Mucosa of descending colon (tissue), 3 donors: ENCODE measurements around the gene WDR59. TPM values are rescaled to one million over a fixed set of nuclear protein-coding genes. Genes with fewer than 3 reads are reported as not detected.
"Not testable (repeated sequence)": the region's sequence is repeated elsewhere in the genome, so short reads cannot be mapped to it uniquely, and the experiment has no call there.

Experiments used
- ATAC-seq: fragments of 200-7000 bp; cut with Tn5 transposase; one replicate; pipeline ENCODE4 v1.9.1; 2020; ENCODE audit warnings: mild to moderate bottlenecking, moderate library complexity
- DNase-seq, 3 donors: peaks; one replicate each; pipeline ENCODE4 v3.0.0-alpha.2; 2020
- H3K36me3 ChIP-seq: fragments of 200-600 bp; one replicate; pipeline ENCODE4 v1.8.0; 2021; ENCODE audit warnings: low read depth, mild to moderate bottlenecking
- H3K4me1 ChIP-seq: fragments of 200-600 bp; one replicate; pipeline ENCODE4 v1.8.0; 2021; ENCODE audit warnings: low read depth, mild to moderate bottlenecking
- H3K4me3 ChIP-seq: fragments of 200-600 bp; one replicate; pipeline ENCODE4 v1.8.0; 2021; ENCODE audit warnings: mild to moderate bottlenecking
- H3K9me3 ChIP-seq: fragments of 200-600 bp; one replicate; pipeline ENCODE4 v1.8.0; 2021; ENCODE audit warnings: mild to moderate bottlenecking
- CTCF ChIP-seq: fragments of 200-600 bp; IDR thresholded peaks from one replicate; pipeline ENCODE4 v1.8.0; 2022; ENCODE audit warnings: antibody characterized with exemption, mild to moderate bottlenecking
- intact Hi-C, 2 donors: fragments of 100-400 bp; cut with DNase I in 1 of 2; cut with micrococcal nuclease in 1 of 2; formaldehyde crosslinking; loops; one replicate each; pipeline versions ENCODE4 v1.11.0 to v1.11.1; 2022; cut with DNase I, micrococcal nuclease
- total RNA-seq, 3 donors: library from RNA; stranded (reverse); fragmentation: NEBNext Ultra II Directional in 2 of 3; extraction: Animal tissue kit (Norgen Biotek cat#: 25700) in 2 of 3; gene quantifications; one replicate each; pipeline versions ENCODE4 v1.2.1 to v1.2.4, GENCODE V29; 2021 to 2023
- donor health status: DM: no; HTN: no; CAD: no; lungs with moderate emphysema.
- donor health status: DM: no; HTN: no; CAD: no.
- donor health status: DM: no; HTN: yes; CAD: no.

The WDR59 gene
- total RNA-seq, 3 donors from 2014 or later: 47.3 to 74.9 (median 70.1) TPM

DNA sequence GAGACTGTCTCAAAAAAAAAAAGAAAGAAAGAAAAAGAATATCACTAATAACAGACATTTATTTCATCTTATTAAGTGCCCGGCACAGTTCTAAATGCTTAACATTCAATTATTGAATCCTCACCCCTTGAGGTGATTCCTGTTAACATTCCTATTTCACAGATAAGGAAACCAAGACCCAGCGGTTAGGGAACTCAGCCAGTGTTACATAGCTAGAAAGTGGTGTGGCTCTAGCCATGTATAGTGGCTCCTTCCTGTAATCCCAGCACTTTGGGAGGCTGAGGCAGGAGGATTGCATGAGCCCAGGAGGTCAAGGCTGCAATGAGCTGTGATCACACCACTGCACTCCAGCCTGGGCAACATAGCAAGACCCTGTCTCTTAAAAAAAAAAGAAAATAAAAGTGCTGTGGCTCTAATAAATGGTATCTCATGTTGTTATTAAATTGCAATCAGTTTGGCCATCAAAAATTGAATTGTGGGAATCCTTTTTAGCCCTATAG is 42.0 kb upstream of the WDR59 start:
- no peaks in the 10 kb centered on the region for H3K4me1 ChIP-seq
- no peak overlapping the region for H3K4me3 ChIP-seq
- ATAC-seq (no peak), DNase-seq (no peak)
- no peaks in the 10 kb centered on the region for H3K9me3 ChIP-seq
- intact Hi-C loops: no loop called here
- TF ChIP-seq CTCF: no peak
- H3K36me3 ChIP-seq: no peaks in the 10 kb centered on the region

DNA sequence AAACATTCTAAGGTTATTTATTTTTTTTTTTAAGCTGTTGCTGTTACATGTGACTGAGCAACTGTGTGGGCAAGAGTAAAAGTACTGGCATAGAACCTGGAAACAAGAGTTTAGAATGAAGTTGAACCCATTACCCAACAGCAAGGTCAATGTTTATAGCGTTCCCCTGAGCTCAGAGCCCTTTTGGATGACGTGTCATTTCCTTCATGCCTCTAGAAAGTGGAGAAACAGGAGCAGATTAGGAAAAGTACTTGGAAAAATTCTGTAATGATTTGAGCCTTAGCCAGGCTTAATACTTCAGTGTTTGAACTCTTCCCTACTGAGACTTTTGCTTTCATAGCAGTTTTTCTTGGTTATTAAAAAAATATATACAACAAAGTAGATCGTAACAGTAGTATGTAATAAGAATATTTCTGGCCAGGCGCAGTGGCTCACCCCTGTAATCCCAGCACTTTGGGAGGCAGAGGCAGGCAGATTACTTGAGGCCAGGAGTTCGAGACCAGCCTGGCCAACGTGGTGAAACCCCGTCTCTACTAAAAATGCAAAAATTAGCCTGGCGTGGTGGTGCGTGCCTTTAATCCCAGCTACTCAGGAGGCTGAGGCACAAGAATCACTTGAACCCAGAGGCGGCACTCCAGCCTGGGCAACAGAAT is 41.4 kb upstream of the WDR59 start:
- H3K4me1 ChIP-seq, H3K4me3 ChIP-seq, H3K9me3 ChIP-seq, DNase-seq, intact Hi-C loops, H3K36me3 ChIP-seq: not testable (repeated sequence)
- ATAC-seq: peak; percentile 53

DNA sequence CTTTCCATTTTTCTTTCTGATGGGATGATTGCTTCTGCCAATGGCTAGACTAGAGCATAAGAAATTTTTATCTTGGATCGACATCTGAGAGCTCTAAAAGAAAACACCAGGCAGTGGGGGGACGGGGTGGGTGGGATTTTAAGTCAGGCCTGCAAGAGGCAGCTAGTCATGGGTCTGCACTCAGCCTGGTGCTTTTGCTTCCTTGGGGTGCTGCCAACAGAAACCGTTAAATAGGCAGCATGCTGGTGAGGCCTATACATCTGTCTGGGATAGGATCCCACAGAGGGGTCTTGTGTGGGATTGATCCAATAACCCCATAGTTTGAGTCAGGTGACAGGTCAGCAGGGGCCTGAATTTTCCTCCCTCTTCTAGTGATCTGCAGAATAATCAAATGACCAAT is 40.8 kb upstream of the WDR59 start:
- Histone ChIP-seq H3K9me3 (peaks cover 10% of the 10 kb centered on the region), H3K4me1 (no peaks in the 10 kb centered on the region), H3K36me3 (no peaks in the 10 kb centered on the region), H3K4me3 (no peak overlapping the region)
- no peak for TF ChIP-seq CTCF
- intact Hi-C loops: no loop called here
- no peak for ATAC-seq
- no peak for DNase-seq

- intact Hi-C loops: no loop called here
- H3K4me3 ChIP-seq: no peak overlapping the region
- H3K9me3 ChIP-seq: peaks cover 12% of the 10 kb centered on the region
- H3K4me1 ChIP-seq: no peaks in the 10 kb centered on the region
- ATAC-seq: peak; percentile 49
- DNase-seq: no peak
- no peaks in the 10 kb centered on the region for H3K36me3 ChIP-seq
- TF ChIP-seq CTCF: no peak
Observed at GRCh38 chr16:75024594-75024993, 39.7 kb upstream of the WDR59 start.

- peak; percentile 66 for ATAC-seq
- Histone ChIP-seq H3K9me3 (peaks cover 12% of the 10 kb centered on the region), H3K4me1 (no peaks in the 10 kb centered on the region), H3K4me3 (no peak overlapping the region), H3K36me3 (no peaks in the 10 kb centered on the region)
- TF ChIP-seq CTCF: no peak
- intact Hi-C loops: no loop called here
- DNase-seq: no peak
Observed at GRCh38 chr16:75024182-75024581, 39.3 kb upstream of the WDR59 start.

DNA sequence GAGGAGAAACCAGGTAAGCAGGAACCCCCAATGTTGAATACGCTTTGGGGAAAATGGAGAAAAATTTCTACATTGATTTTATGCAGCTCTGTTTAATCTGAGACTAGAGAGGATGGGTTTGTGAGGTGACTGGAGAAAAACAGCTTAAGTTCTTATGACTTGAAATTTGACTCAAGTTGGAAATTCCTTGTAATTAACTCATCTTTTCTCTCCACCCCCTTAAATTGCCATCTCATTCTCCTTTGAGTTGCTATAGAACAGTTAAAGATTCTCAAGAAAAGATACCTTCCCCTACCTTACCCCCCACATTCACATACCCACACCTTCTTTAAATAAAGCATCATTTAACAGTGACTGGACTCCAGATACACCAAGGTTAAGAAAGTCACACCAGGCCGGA is 38.1 kb upstream of the WDR59 start:
- DNase-seq: no peak
- intact Hi-C loops: no loop called here
- Histone ChIP-seq H3K9me3 (peaks cover 12% of the 10 kb centered on the region), H3K36me3 (no peaks in the 10 kb centered on the region), H3K4me1 (no peaks in the 10 kb centered on the region), H3K4me3 (no peak overlapping the region)
- no peak for TF ChIP-seq CTCF
- ATAC-seq: no peak
